ENCODE measurements around the gene POU6F2. TPM values are rescaled to one million over a fixed set of nuclear protein-coding genes. Genes with fewer than 3 reads are reported as not detected.

POU6F2 gene
- total RNA-seq, 1 experiment from 2014 or later: 2.9 TPM

DNA sequence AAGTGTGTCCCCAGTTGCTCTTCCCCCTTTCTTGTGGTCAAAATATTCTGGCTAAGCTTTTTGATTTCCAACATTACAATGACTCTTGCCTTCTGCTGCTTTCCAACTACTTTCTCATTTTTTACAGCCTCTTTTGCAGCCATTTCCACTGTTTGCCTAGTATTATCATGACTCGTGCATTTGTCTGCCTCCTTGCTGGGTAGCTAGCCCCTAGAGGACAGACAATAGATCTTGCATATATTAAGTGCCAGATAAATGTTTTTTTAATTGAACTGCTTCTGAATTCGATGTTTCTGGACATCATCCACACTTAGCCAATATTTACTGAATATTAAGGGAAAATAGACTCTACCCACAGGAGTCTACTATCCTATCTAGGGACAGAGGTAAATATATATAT, 124.5 kb downstream of the POU6F2 start:
- H3K36me3 Mint-ChIP-seq: no peaks in the 10 kb centered on the region

GRCh38 chr7:39105720-39106119, 128.0 kb downstream of the POU6F2 start:
- no peak overlapping the region for H3K27ac Mint-ChIP-seq
- ChIA-PET CTCF (no interaction called here), POLR2A (no interaction called here)
- DNase-seq (ENCODE audit: low spot score) (no peak), ATAC-seq (no peak)
- H3K36me3 Mint-ChIP-seq: no peaks in the 10 kb centered on the region
- 0 out of 2 replicates have a peak, but pooled peaks cover under 1% of the 10 kb centered on the region for H3K9me3 Mint-ChIP-seq
- no peaks in the 10 kb centered on the region for H3K27me3 Mint-ChIP-seq (ENCODE audit: low read depth)
- no peaks in the 10 kb centered on the region for H3K4me1 Mint-ChIP-seq
- no peak overlapping the region for H3K4me3 Mint-ChIP-seq
- TF ChIP-seq E2F5 (CRISPR knock-in tag; IDR thresholded peaks at IDR 0.05) (no peak), SP1 (CRISPR knock-in tag; conservative IDR thresholded peaks at IDR 0.05) (no peak), ZSCAN18 (CRISPR knock-in tag; IDR thresholded peaks at IDR 0.05) (no peak)
- TF ChIP-seq, protein P1, sequence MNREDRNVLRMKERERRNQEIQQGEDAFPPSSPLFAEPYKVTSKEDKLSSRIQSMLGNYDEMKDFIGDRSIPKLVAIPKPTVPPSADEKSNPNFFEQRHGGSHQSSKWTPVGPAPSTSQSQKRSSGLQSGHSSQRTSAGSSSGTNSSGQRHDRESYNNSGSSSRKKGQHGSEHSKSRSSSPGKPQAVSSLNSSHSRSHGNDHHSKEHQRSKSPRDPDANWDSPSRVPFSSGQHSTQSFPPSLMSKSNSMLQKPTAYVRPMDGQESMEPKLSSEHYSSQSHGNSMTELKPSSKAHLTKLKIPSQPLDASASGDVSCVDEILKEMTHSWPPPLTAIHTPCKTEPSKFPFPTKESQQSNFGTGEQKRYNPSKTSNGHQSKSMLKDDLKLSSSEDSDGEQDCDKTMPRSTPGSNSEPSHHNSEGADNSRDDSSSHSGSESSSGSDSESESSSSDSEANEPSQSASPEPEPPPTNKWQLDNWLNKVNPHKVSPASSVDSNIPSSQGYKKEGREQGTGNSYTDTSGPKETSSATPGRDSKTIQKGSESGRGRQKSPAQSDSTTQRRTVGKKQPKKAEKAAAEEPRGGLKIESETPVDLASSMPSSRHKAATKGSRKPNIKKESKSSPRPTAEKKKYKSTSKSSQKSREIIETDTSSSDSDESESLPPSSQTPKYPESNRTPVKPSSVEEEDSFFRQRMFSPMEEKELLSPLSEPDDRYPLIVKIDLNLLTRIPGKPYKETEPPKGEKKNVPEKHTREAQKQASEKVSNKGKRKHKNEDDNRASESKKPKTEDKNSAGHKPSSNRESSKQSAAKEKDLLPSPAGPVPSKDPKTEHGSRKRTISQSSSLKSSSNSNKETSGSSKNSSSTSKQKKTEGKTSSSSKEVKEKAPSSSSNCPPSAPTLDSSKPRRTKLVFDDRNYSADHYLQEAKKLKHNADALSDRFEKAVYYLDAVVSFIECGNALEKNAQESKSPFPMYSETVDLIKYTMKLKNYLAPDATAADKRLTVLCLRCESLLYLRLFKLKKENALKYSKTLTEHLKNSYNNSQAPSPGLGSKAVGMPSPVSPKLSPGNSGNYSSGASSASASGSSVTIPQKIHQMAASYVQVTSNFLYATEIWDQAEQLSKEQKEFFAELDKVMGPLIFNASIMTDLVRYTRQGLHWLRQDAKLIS (CRISPR knock-in tag; IDR thresholded peaks at IDR 0.05; ENCODE audit: borderline replicate concordance): no peak

More for the DNA sequence above, 124.5 kb downstream of the POU6F2 start:
- ChIA-PET POLR2A (no interaction called here), CTCF (no interaction called here)
- no peak for DNase-seq (ENCODE audit: low spot score)
- Mint-ChIP-seq H3K27ac (no peak overlapping the region), H3K4me3 (no peak overlapping the region), H3K9me3 (0 out of 2 replicates have a peak, but pooled peaks cover 4% of the 10 kb centered on the region), H3K4me1 (no peaks in the 10 kb centered on the region), H3K27me3 (ENCODE audit: low read depth) (no peaks in the 10 kb centered on the region)
- TF ChIP-seq SMAD3 (CRISPR knock-in tag; IDR thresholded peaks at IDR 0.05; ENCODE audit: borderline replicate concordance): no peak
- TF ChIP-seq, protein P2, sequence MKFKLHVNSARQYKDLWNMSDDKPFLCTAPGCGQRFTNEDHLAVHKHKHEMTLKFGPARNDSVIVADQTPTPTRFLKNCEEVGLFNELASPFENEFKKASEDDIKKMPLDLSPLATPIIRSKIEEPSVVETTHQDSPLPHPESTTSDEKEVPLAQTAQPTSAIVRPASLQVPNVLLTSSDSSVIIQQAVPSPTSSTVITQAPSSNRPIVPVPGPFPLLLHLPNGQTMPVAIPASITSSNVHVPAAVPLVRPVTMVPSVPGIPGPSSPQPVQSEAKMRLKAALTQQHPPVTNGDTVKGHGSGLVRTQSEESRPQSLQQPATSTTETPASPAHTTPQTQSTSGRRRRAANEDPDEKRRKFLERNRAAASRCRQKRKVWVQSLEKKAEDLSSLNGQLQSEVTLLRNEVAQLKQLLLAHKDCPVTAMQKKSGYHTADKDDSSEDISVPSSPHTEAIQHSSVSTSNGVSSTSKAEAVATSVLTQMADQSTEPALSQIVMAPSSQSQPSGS (CRISPR knock-in tag; IDR thresholded peaks at IDR 0.05; ENCODE audit: borderline replicate concordance, low read depth): no peak
- no peak for TF ChIP-seq FOXK1 (CRISPR knock-in tag; IDR thresholded peaks at IDR 0.05)
- TF ChIP-seq RORB (CRISPR knock-in tag; IDR thresholded peaks at IDR 0.05): no peak
- TF ChIP-seq, protein P3, sequence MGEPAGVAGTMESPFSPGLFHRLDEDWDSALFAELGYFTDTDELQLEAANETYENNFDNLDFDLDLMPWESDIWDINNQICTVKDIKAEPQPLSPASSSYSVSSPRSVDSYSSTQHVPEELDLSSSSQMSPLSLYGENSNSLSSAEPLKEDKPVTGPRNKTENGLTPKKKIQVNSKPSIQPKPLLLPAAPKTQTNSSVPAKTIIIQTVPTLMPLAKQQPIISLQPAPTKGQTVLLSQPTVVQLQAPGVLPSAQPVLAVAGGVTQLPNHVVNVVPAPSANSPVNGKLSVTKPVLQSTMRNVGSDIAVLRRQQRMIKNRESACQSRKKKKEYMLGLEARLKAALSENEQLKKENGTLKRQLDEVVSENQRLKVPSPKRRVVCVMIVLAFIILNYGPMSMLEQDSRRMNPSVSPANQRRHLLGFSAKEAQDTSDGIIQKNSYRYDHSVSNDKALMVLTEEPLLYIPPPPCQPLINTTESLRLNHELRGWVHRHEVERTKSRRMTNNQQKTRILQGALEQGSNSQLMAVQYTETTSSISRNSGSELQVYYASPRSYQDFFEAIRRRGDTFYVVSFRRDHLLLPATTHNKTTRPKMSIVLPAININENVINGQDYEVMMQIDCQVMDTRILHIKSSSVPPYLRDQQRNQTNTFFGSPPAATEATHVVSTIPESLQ (CRISPR knock-in tag; IDR thresholded peaks at IDR 0.05): no peak
- TF ChIP-seq TCF7 (CRISPR knock-in tag; IDR thresholded peaks at IDR 0.05; ENCODE audit: low read depth): no peak
- TF ChIP-seq, protein P4, sequence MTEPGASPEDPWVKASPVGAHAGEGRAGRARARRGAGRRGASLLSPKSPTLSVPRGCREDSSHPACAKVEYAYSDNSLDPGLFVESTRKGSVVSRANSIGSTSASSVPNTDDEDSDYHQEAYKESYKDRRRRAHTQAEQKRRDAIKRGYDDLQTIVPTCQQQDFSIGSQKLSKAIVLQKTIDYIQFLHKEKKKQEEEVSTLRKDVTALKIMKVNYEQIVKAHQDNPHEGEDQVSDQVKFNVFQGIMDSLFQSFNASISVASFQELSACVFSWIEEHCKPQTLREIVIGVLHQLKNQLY (CRISPR knock-in tag; IDR thresholded peaks at IDR 0.05): no peak
- no peak for TF ChIP-seq JUN (CRISPR knock-in tag; IDR thresholded peaks at IDR 0.05)
- TF ChIP-seq, protein P5, sequence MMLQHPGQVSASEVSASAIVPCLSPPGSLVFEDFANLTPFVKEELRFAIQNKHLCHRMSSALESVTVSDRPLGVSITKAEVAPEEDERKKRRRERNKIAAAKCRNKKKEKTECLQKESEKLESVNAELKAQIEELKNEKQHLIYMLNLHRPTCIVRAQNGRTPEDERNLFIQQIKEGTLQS (CRISPR knock-in tag; conservative IDR thresholded peaks at IDR 0.05): no peak
- TF ChIP-seq NR1H2 (CRISPR knock-in tag; IDR thresholded peaks at IDR 0.05): no peak
- TF ChIP-seq ZNF317 (CRISPR knock-in tag; IDR thresholded peaks at IDR 0.05; ENCODE audit: borderline replicate concordance, low read depth): no peak
- no peak for TF ChIP-seq KAT7 (CRISPR knock-in tag; IDR thresholded peaks at IDR 0.05; ENCODE audit: borderline replicate concordance)
- TF ChIP-seq IRF1 (CRISPR knock-in tag; IDR thresholded peaks at IDR 0.05): no peak
- no peak for TF ChIP-seq E2F5 (CRISPR knock-in tag; IDR thresholded peaks at IDR 0.05)
- TF ChIP-seq USF1 (CRISPR knock-in tag; IDR thresholded peaks at IDR 0.05): no peak
- no peak for TF ChIP-seq ZNF416 (CRISPR knock-in tag; IDR thresholded peaks at IDR 0.05)
- TF ChIP-seq GTF2I (CRISPR knock-in tag; conservative IDR thresholded peaks at IDR 0.05): no peak
- no peak for TF ChIP-seq TEAD4 (CRISPR knock-in tag; IDR thresholded peaks at IDR 0.05)
- no peak for TF ChIP-seq RELA (CRISPR knock-in tag; IDR thresholded peaks at IDR 0.05; ENCODE audit: borderline replicate concordance)
- no peak for ATAC-seq
